CD4-positive, alpha-beta T cell (primary cell): ENCODE data around the gene DES. TPM values are rescaled to one million over a fixed set of nuclear protein-coding genes. Genes with fewer than 3 reads are reported as not detected.

Source experiments
- ATAC-seq: fragments of 200-7000 bp; cut with Tn5 transposase; one replicate; pipeline ENCODE4 v1.10.0; 2022; ENCODE audit warnings: mild to moderate bottlenecking; ENCODE audit not compliant: poor library complexity
- CTCF ChIA-PET: fragments of 350-600 bp; sonication (Branson Sonifier 250); formaldehyde crosslinking; loops from one replicate; lab custom pipeline; 2021; ENCODE audit warnings: antibody characterized with exemption, inconsistent platforms; lab: Charles Lee
- POLR2A ChIA-PET: fragments of 350-600 bp; sonication (Branson Sonifier 250); formaldehyde crosslinking; loops from one replicate; lab custom pipeline; 2021; ENCODE audit warnings: antibody characterized with exemption, inconsistent platforms; lab: Charles Lee
- DNase-seq, 14 experiments: peaks; one replicate each; pipeline ENCODE4 v3.0.0-alpha.2; 2013 to 2020; ENCODE audit warnings: mixed read lengths in 2 of 14
- H3K27ac ChIP-seq, 2 donors: one replicate each; pipeline versions ENCODE4 v1.5.1 to v1.7.0; 2013; ENCODE audit warnings: low read length in 2 of 2, low read depth in 1 of 2, mild to moderate bottlenecking in 1 of 2
- H3K27me3 ChIP-seq, 2 experiments: 1 replicate in 1 of 2; 2 replicates in 1 of 2; pipeline versions ENCODE4 v1.6.1 to v1.7.0; 2013; ENCODE audit warnings: low read length in 2 of 2, control low read depth in 1 of 2, mild to moderate bottlenecking in 1 of 2, moderate library complexity in 1 of 2; ENCODE audit not compliant: insufficient read depth in 2 of 2, control insufficient read depth in 1 of 2
- H3K36me3 ChIP-seq: one replicate; pipeline ENCODE4 v1.6.1; 2013; ENCODE audit warnings: low read length, control low read depth; ENCODE audit not compliant: insufficient read depth
- H3K4me1 ChIP-seq: one replicate; pipeline ENCODE4 v1.6.1; 2013; ENCODE audit warnings: low read length, control low read depth; ENCODE audit not compliant: insufficient read depth
- H3K4me3 ChIP-seq: one replicate; pipeline ENCODE4 v1.5.1; 2013; ENCODE audit warnings: mild to moderate bottlenecking, low read length, moderate library complexity
- H3K9me3 ChIP-seq, 2 experiments: 1 replicate in 1 of 2; 2 replicates in 1 of 2; pipeline versions ENCODE4 v1.6.1 to v1.7.0; 2013; ENCODE audit warnings: low read length in 2 of 2, mild to moderate bottlenecking in 2 of 2, control low read depth in 1 of 2, moderate library complexity in 1 of 2; ENCODE audit not compliant: control insufficient read depth in 1 of 2, insufficient read depth in 1 of 2
- H3K27ac Mint-ChIP-seq: one replicate; pipeline ENCODE4 v1.8.0; 2020; ENCODE audit warnings: mixed read lengths
- H3K27me3 Mint-ChIP-seq: one replicate; pipeline ENCODE4 v1.8.0; 2021; ENCODE audit warnings: mixed read lengths
- H3K36me3 Mint-ChIP-seq: one replicate; pipeline ENCODE4 v1.8.0; 2021; ENCODE audit warnings: low read depth, mixed read lengths
- H3K4me1 Mint-ChIP-seq: one replicate; pipeline ENCODE4 v1.8.0; 2021; ENCODE audit warnings: low read depth, mixed read lengths
- H3K4me3 Mint-ChIP-seq: one replicate; pipeline ENCODE4 v1.8.0; 2020; ENCODE audit warnings: mild to moderate bottlenecking, mixed read lengths
- H3K9me3 Mint-ChIP-seq: one replicate; pipeline ENCODE4 v1.8.0; 2020; ENCODE audit warnings: mixed read lengths
- CTCF ChIP-seq: fragments of 200-600 bp; IDR thresholded peaks from one replicate; pipeline ENCODE4 v1.8.0; 2022; ENCODE audit warnings: antibody characterized with exemption, mild to moderate bottlenecking
- intact Hi-C, 2 experiments: fragments of 100-400 bp; cut with DNase I in 1 of 2; cut with micrococcal nuclease in 1 of 2; formaldehyde crosslinking; loops; one replicate each; pipeline versions ENCODE4 v1.15.1 to v1.9.0; 2023 to 2025; cut with DNase I, micrococcal nuclease
- total RNA-seq, 174 experiments: library from RNA in 2 of 174; stranded (reverse) in 2 of 174; gene quantifications; one replicate each; pipeline ENCODE4 v1.2.3 and lab custom pipeline; 2021 to 2026

DES gene
- total RNA-seq, 2 experiments from 2014 or later = not detected

- no peaks in the 10 kb centered on the region for H3K9me3 Mint-ChIP-seq
- Histone ChIP-seq H3K27me3 (peaks cover 27% of the 10 kb centered on the region in 2 experiments), H3K27ac (no peak overlapping the region), H3K9me3 (peaks cover 0 to 14% of the 10 kb centered on the region in 2 experiments), H3K4me3 (no peak overlapping the region), H3K36me3 (no peaks in the 10 kb centered on the region), H3K4me1 (peaks cover 21% of the 10 kb centered on the region)
- no peak for TF ChIP-seq CTCF
- CTCF ChIA-PET = no interaction called here
- H3K27ac Mint-ChIP-seq = no peak overlapping the region
- no peak overlapping the region for H3K4me3 Mint-ChIP-seq
- intact Hi-C loops = no loop called here
- POLR2A ChIA-PET = no interaction called here
- peaks cover 12% of the 10 kb centered on the region for H3K4me1 Mint-ChIP-seq
- ATAC-seq (no peak), DNase-seq (no peak)
- H3K27me3 Mint-ChIP-seq = peaks cover 37% of the 10 kb centered on the region
- H3K36me3 Mint-ChIP-seq = no peaks in the 10 kb centered on the region
These were observed 19.6 kb downstream of the DES start for GRCh38 chr2:219437690-219438206.

- Mint-ChIP-seq H3K27ac (no peak overlapping the region), H3K4me1 (peaks cover 19% of the 10 kb centered on the region), H3K4me3 (no peak overlapping the region), H3K9me3 (no peaks in the 10 kb centered on the region), H3K27me3 (peaks cover 37% of the 10 kb centered on the region), H3K36me3 (no peaks in the 10 kb centered on the region)
- ChIA-PET POLR2A (no interaction called here), CTCF (interaction anchor here (1.2 kb wide), 1 partner anchor 91 kb away, joined by 3 read pairs; no protein-coding TSS in a partner anchor)
- intact Hi-C loops = no loop called here
- TF ChIP-seq CTCF = no peak
- ATAC-seq (no peak), DNase-seq (no peak)
- peaks cover 0 to 14% of the 10 kb centered on the region in 2 experiments for H3K9me3 ChIP-seq
- H3K36me3 ChIP-seq = no peaks in the 10 kb centered on the region
- no peak overlapping the region for H3K4me3 ChIP-seq
- peaks cover 23 to 29% of the 10 kb centered on the region in 2 experiments for H3K27me3 ChIP-seq
- no peak overlapping the region for H3K27ac ChIP-seq
- H3K4me1 ChIP-seq = peaks cover 22% of the 10 kb centered on the region
These were observed 20.3 kb downstream of the DES start for GRCh38 chr2:219438453-219438852.

DNA sequence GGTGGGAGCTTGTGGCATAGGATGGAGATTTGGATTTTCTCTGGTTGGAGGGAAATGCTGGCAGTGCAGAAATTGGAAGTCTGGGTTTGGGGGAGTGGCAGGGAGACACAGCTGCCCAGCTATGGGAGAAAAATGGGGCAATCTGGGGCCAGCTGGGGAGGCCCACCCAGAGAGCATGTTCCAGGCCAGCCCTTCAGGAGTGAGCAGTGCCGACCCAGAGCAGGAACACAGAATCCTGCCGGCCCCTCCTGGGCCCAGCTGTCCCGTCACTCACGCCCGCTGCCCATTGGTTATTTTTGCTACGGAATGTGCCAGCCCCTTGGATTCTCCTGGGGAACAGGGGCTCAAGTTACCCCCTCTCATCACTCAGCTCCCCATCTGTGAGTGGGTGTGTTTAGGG, 21.3 kb downstream of the DES start:
- H3K4me1 Mint-ChIP-seq = peaks cover 22% of the 10 kb centered on the region
- H3K4me1 ChIP-seq = peaks cover 22% of the 10 kb centered on the region
- H3K36me3 ChIP-seq = no peaks in the 10 kb centered on the region
- peaks cover 0 to 14% of the 10 kb centered on the region in 2 experiments for H3K9me3 ChIP-seq
- H3K27me3 Mint-ChIP-seq = peaks cover 32% of the 10 kb centered on the region
- H3K27ac Mint-ChIP-seq = no peak overlapping the region
- ChIA-PET CTCF (interaction anchor here (0.7 kb wide), 1 partner anchor 285 kb away, joined by 3 read pairs; no protein-coding TSS in a partner anchor), POLR2A (no interaction called here)
- DNase-seq (no peak), ATAC-seq (no peak)
- H3K4me3 Mint-ChIP-seq = no peak overlapping the region
- no peak for TF ChIP-seq CTCF
- no peaks in the 10 kb centered on the region for H3K9me3 Mint-ChIP-seq
- H3K27me3 ChIP-seq = peaks cover 17 to 23% of the 10 kb centered on the region in 2 experiments
- intact Hi-C loops = no loop called here
- no peak overlapping the region for H3K4me3 ChIP-seq
- H3K27ac ChIP-seq = no peak overlapping the region
- no peaks in the 10 kb centered on the region for H3K36me3 Mint-ChIP-seq
